HEK293 (cell line): ENCODE measurements around the gene RIMBP3C.

Experiments
- SP3 ChIP-seq: fragments of 450-650 bp; formaldehyde crosslinking; IDR thresholded peaks from 2 replicates; pipeline ENCODE4 v1.5.1; 2016; ENCODE audit warnings: missing biosample characterization, missing genetic modification characterization
- ZFP3 ChIP-seq: fragments of 450-650 bp; formaldehyde crosslinking; IDR thresholded peaks from 2 replicates; pipeline ENCODE4 v1.5.1; 2016; ENCODE audit warnings: low read depth, missing biosample characterization, missing genetic modification characterization
- ZNF488 ChIP-seq: fragments of 450-650 bp; formaldehyde crosslinking; IDR thresholded peaks from 2 replicates; pipeline ENCODE4 v1.5.1; 2016; ENCODE audit warnings: missing biosample characterization, missing genetic modification characterization
- TF ChIP-seq, protein P1 (sequence below): fragments of 450-650 bp; formaldehyde crosslinking; IDR thresholded peaks from 2 replicates; pipeline ENCODE4 v1.5.1; 2016; ENCODE audit warnings: missing biosample characterization, missing genetic modification characterization, low read depth
- TF ChIP-seq, protein P2 (sequence below): fragments of 450-650 bp; formaldehyde crosslinking; IDR thresholded peaks from 2 replicates; pipeline ENCODE4 v1.5.1; 2016; ENCODE audit warnings: missing biosample characterization, missing genetic modification characterization

- no peak for TF ChIP-seq ZFP3 (tag by site-specific recombination)
- TF ChIP-seq, protein P1, sequence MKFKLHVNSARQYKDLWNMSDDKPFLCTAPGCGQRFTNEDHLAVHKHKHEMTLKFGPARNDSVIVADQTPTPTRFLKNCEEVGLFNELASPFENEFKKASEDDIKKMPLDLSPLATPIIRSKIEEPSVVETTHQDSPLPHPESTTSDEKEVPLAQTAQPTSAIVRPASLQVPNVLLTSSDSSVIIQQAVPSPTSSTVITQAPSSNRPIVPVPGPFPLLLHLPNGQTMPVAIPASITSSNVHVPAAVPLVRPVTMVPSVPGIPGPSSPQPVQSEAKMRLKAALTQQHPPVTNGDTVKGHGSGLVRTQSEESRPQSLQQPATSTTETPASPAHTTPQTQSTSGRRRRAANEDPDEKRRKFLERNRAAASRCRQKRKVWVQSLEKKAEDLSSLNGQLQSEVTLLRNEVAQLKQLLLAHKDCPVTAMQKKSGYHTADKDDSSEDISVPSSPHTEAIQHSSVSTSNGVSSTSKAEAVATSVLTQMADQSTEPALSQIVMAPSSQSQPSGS (tag by site-specific recombination) = no peak
- TF ChIP-seq SP3 (tag by site-specific recombination) = no peak
- TF ChIP-seq, protein P2, sequence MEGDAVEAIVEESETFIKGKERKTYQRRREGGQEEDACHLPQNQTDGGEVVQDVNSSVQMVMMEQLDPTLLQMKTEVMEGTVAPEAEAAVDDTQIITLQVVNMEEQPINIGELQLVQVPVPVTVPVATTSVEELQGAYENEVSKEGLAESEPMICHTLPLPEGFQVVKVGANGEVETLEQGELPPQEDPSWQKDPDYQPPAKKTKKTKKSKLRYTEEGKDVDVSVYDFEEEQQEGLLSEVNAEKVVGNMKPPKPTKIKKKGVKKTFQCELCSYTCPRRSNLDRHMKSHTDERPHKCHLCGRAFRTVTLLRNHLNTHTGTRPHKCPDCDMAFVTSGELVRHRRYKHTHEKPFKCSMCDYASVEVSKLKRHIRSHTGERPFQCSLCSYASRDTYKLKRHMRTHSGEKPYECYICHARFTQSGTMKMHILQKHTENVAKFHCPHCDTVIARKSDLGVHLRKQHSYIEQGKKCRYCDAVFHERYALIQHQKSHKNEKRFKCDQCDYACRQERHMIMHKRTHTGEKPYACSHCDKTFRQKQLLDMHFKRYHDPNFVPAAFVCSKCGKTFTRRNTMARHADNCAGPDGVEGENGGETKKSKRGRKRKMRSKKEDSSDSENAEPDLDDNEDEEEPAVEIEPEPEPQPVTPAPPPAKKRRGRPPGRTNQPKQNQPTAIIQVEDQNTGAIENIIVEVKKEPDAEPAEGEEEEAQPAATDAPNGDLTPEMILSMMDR = no peak
- TF ChIP-seq ZNF488 = no peak
Measured at GRCh38 chr22:21571679-21572078, 20.4 kb upstream of the RIMBP3C start.
